Peyer's patch (tissue), 4 donors: ENCODE results near the gene THUMPD3. TPM values are rescaled to one million over a fixed set of nuclear protein-coding genes. Genes with fewer than 3 reads are reported as not detected.

ENCODE experiments used
- DNase-seq, 3 donors: peaks; one replicate each; pipeline ENCODE4 v3.0.0-alpha.2; 2017 to 2019
- H3K27ac ChIP-seq, 4 donors: fragments of 200-600 bp; sonication (generic); one replicate each; pipeline ENCODE4 v1.5.1; 2016 to 2019
- H3K27me3 ChIP-seq, 2 donors: fragments of 200-600 bp; sonication (generic); one replicate each; pipeline ENCODE4 v1.5.1; 2019
- H3K36me3 ChIP-seq, 3 donors: fragments of 200-600 bp; sonication (generic); one replicate each; pipeline ENCODE4 v1.5.1; 2016 to 2019
- H3K4me1 ChIP-seq, 4 donors: fragments of 200-600 bp; sonication (generic); one replicate each; pipeline ENCODE4 v1.5.1; 2016 to 2019
- H3K4me3 ChIP-seq, 4 donors: fragments of 200-600 bp; sonication (generic); 1 replicate in 3 of 4; 2 replicates in 1 of 4; pipeline ENCODE4 v1.5.1; 2016 to 2019; ENCODE audit warnings: mild to moderate bottlenecking in 1 of 4
- H3K9me3 ChIP-seq, 4 donors: fragments of 200-600 bp; sonication (generic); one replicate each; pipeline ENCODE4 v1.5.1; 2016 to 2019; ENCODE audit warnings: mild to moderate bottlenecking in 1 of 4
- POLR2A ChIP-seq, 2 donors: fragments of 450-650 bp; IDR thresholded peaks; one replicate each; pipeline ENCODE4 v1.5.1; 2017; ENCODE audit warnings: antibody characterized with exemption in 2 of 2, mild to moderate bottlenecking in 2 of 2, moderate library complexity in 2 of 2
- total RNA-seq, 4 donors: library from RNA; depleted of rRNA; stranded (reverse); fragments of >200 nt; gene quantifications; one replicate each; pipeline ENCODE4 v1.1.0, GENCODE V29; 2016
- TF ChIP-seq, protein P1 (sequence below), 6 experiments: fragments of 450-650 bp in 4 of 6; fragments of 200-600 bp in 2 of 6; sonication (generic) in 1 of 6; IDR thresholded peaks; one replicate each; pipeline ENCODE4 v1.5.1; 2017 to 2019; ENCODE audit warnings: antibody characterized with exemption in 6 of 6, mild to moderate bottlenecking in 3 of 6, moderate library complexity in 1 of 6

The THUMPD3 gene
- total RNA-seq, 4 donors from 2014 or later, result 16.8 to 31.5 (median 22.7) TPM

DNA sequence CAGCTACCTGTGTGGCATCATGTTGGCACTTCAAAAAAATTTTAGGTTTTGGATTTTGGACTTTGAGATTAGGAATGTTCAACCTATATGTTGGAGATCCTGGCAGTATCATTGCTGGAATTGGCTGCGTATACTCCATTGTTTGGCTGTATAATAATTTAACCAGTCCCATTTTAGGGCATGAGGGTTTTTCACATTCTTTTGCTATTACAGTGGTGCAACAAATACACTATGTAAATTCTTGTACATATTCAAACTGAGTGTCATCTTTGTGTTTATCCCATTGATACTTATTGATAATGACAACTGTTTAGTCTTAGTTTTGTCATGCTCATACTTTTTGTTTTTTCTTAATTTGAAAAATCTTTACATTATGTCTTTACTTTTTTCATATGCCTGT is 6.7 kb downstream of the THUMPD3 start:
- no peaks in the 10 kb centered on the region for H3K27me3 ChIP-seq
- no peak for DNase-seq
- no peaks in the 10 kb centered on the region for H3K9me3 ChIP-seq
- H3K36me3 ChIP-seq, result peaks cover 0 to 90% (median 0%) of the 10 kb centered on the region in 3 donors
- no peak overlapping the region for H3K4me3 ChIP-seq
- no peak overlapping the region for H3K27ac ChIP-seq
- TF ChIP-seq, protein P1, sequence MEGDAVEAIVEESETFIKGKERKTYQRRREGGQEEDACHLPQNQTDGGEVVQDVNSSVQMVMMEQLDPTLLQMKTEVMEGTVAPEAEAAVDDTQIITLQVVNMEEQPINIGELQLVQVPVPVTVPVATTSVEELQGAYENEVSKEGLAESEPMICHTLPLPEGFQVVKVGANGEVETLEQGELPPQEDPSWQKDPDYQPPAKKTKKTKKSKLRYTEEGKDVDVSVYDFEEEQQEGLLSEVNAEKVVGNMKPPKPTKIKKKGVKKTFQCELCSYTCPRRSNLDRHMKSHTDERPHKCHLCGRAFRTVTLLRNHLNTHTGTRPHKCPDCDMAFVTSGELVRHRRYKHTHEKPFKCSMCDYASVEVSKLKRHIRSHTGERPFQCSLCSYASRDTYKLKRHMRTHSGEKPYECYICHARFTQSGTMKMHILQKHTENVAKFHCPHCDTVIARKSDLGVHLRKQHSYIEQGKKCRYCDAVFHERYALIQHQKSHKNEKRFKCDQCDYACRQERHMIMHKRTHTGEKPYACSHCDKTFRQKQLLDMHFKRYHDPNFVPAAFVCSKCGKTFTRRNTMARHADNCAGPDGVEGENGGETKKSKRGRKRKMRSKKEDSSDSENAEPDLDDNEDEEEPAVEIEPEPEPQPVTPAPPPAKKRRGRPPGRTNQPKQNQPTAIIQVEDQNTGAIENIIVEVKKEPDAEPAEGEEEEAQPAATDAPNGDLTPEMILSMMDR (IDR thresholded peaks at IDR 0.05), result no peak
- no peak for TF ChIP-seq POLR2A (IDR thresholded peaks at IDR 0.05)
- H3K4me1 ChIP-seq, result peaks cover 0 to 7% (median 0%) of the 10 kb centered on the region in 4 donors

DNA sequence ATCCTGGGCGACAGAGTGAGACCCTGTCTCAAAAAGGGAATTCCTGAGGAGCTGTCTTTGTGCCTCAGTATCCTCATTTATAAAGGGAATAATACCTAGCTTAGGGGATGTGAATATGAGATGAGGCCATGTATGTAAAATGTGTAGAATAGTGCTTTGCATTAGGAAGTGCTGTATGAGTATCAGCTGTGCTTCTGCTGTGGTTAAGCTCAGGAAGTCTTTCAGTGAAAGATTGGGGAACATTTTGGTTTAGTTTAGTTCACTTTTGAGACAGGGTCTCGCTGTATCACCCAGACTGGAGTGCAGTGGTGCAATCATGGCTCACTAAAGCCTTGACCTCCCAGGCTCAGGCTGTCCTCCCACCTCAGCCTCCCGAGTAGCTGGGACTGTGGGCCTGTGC is 10.6 kb downstream of the THUMPD3 start:
- TF ChIP-seq, protein P1 (IDR thresholded peaks at IDR 0.05), result no peak
- TF ChIP-seq POLR2A (IDR thresholded peaks at IDR 0.05), result no peak
- H3K4me3 ChIP-seq, result no peak overlapping the region
- H3K27ac ChIP-seq, result no peak overlapping the region
- H3K4me1 ChIP-seq, result no peaks in the 10 kb centered on the region
- no peaks in the 10 kb centered on the region for H3K27me3 ChIP-seq
- no peak for DNase-seq
- H3K9me3 ChIP-seq, result no peaks in the 10 kb centered on the region
- peaks cover 0 to 95% (median 0%) of the 10 kb centered on the region in 3 donors for H3K36me3 ChIP-seq

DNA sequence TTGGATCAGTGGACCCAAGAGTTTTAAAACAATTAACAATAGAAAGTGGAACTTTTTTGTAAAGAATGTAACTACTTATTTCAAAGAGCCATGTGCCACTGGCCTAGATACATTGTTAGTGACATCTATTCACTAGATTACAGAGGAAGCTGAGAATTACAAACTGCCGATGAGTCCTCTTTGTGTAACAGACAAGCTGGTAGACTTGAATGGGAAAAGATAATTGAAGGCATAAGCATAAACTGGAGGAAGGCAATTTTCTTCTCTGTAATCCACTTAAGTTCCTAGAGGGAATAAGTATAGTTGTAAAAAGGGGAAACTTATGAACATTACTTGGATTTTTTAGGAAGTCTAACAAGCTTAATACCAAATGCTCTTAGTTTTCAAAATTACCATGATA is 15.1 kb downstream of the THUMPD3 start:
- H3K27ac ChIP-seq, result no peak overlapping the region
- H3K36me3 ChIP-seq, result peaks cover 0 to 85% (median 0%) of the 10 kb centered on the region in 3 donors
- no peak for TF ChIP-seq POLR2A (IDR thresholded peaks at IDR 0.05)
- TF ChIP-seq, protein P1 (IDR thresholded peaks at IDR 0.05), result no peak
- H3K27me3 ChIP-seq, result no peaks in the 10 kb centered on the region
- no peak for DNase-seq
- no peaks in the 10 kb centered on the region for H3K9me3 ChIP-seq
- no peak overlapping the region for H3K4me3 ChIP-seq
- H3K4me1 ChIP-seq, result no peaks in the 10 kb centered on the region

DNA sequence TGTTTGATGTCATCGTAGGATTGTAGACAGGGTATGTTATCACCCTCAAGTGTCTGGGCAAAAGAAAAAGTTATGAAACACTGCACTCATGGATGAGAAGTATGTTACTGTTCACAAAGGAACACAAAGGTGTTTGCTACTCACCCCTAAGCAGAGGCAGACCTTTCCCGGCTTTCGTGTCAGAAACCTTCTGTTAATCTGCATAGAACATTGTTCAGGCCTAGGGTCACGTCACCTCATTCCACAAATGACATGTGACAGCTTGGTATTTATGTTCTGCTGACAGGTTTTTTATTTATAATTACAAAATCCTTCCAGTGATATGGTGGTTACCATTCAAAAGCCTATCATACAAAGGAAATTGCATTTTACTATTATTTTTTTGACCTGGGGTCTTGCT is 16.5 kb downstream of the THUMPD3 start:
- no peaks in the 10 kb centered on the region for H3K27me3 ChIP-seq
- no peaks in the 10 kb centered on the region for H3K9me3 ChIP-seq
- no peak overlapping the region for H3K27ac ChIP-seq
- no peak for DNase-seq
- no peak overlapping the region for H3K4me3 ChIP-seq
- no peaks in the 10 kb centered on the region for H3K4me1 ChIP-seq
- TF ChIP-seq POLR2A (IDR thresholded peaks at IDR 0.05), result no peak
- TF ChIP-seq, protein P1 (IDR thresholded peaks at IDR 0.05), result no peak
- H3K36me3 ChIP-seq, result peaks cover 0 to 85% (median 0%) of the 10 kb centered on the region in 3 donors

DNA sequence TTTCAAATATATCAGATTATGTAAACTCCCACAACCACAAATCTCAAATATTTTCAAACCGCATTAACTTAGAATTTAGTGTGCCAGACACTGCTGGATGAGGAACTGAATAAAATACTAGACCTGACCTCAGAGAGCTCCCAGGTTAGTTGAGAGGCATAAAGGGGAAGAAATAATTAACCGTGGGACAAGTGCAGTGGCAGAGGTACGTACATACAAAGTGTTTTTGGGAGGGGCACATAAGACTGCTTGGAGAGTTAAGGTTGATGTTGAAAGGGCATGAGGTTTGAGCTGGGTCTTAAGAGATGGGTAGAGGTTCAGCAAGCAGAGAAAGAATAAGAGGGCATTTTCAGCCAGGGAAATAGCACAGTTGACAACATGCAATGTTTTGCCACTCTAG is 17.2 kb downstream of the THUMPD3 start:
- H3K36me3 ChIP-seq, result peaks cover 0 to 85% (median 0%) of the 10 kb centered on the region in 3 donors
- TF ChIP-seq, protein P1 (IDR thresholded peaks at IDR 0.05), result no peak
- TF ChIP-seq POLR2A (IDR thresholded peaks at IDR 0.05), result no peak
- H3K27ac ChIP-seq, result no peak overlapping the region
- H3K4me3 ChIP-seq, result no peak overlapping the region
- H3K27me3 ChIP-seq, result no peaks in the 10 kb centered on the region
- no peaks in the 10 kb centered on the region for H3K9me3 ChIP-seq
- H3K4me1 ChIP-seq, result no peaks in the 10 kb centered on the region
- DNase-seq, result no peak
